Thyroid gland (tissue), 4 donors: Measurements from ENCODE around the gene PROK2.

Experiments
- CTCF ChIP-seq, 6 experiments: fragments of 200-600 bp in 3 of 6; fragments of 450-650 bp in 3 of 6; sonication (generic) in 3 of 6; IDR thresholded peaks; one replicate each; pipeline ENCODE4 v1.5.1; 2016 to 2019; ENCODE audit warnings: antibody characterized with exemption in 6 of 6, mild to moderate bottlenecking in 2 of 6, inconsistent platforms in 1 of 6, moderate library complexity in 1 of 6
- POLR2A ChIP-seq, 2 donors: fragments of 450-650 bp; IDR thresholded peaks; one replicate each; pipeline ENCODE4 v1.6.1; 2017; ENCODE audit warnings: antibody characterized with exemption in 2 of 2, mild to moderate bottlenecking in 2 of 2, moderate library complexity in 1 of 2

GRCh38 chr3:71791634-71792033 lies 6.7 kb upstream of the PROK2 start:
- TF ChIP-seq CTCF (IDR thresholded peaks at IDR 0.05) = no peak
- no peak for TF ChIP-seq POLR2A (IDR thresholded peaks at IDR 0.05)
